ENCODE measurements around the gene WDR48. TPM values are rescaled to one million over a fixed set of nuclear protein-coding genes. Genes with fewer than 3 reads are reported as not detected.

Gene WDR48
- total RNA-seq, 1 donor from 2014 or later, result 81.0 TPM

DNA sequence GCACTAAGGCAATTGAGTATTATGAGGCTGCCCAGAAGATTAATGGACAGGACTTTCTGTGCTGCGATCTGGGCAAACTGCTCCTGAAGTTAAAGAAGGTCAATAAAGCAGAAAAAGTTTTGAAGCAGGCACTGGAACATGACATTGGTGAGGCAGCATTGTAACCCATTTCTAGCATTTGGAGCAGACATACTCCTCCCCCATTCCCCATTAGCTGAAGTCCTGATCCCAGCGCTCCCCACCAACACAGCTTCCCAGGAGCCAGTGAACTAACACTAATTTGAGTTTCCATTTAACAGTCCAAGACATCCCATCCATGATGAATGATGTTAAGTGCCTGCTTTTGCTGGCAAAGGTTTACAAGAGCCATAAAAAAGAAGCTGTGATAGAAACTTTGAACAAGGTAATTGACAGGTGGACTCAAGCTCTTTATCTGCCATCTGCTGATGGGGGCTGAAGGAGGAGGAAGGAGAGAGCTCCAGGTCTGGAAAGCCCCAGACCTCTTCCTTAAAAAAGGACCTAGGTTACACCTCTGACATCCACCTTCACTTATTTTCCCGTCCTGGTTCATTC, 79.0 kb downstream of the WDR48 start:
- no peaks in the 10 kb centered on the region for H3K9me3 ChIP-seq
- H3K27ac ChIP-seq, result no peak overlapping the region
- no peak for DNase-seq (ENCODE audit: low spot score in 2 of 2)
- H3K27me3 ChIP-seq, result no peaks in the 10 kb centered on the region
- no peak overlapping the region for H3K4me3 ChIP-seq
- TF ChIP-seq, protein P1, sequence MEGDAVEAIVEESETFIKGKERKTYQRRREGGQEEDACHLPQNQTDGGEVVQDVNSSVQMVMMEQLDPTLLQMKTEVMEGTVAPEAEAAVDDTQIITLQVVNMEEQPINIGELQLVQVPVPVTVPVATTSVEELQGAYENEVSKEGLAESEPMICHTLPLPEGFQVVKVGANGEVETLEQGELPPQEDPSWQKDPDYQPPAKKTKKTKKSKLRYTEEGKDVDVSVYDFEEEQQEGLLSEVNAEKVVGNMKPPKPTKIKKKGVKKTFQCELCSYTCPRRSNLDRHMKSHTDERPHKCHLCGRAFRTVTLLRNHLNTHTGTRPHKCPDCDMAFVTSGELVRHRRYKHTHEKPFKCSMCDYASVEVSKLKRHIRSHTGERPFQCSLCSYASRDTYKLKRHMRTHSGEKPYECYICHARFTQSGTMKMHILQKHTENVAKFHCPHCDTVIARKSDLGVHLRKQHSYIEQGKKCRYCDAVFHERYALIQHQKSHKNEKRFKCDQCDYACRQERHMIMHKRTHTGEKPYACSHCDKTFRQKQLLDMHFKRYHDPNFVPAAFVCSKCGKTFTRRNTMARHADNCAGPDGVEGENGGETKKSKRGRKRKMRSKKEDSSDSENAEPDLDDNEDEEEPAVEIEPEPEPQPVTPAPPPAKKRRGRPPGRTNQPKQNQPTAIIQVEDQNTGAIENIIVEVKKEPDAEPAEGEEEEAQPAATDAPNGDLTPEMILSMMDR (IDR thresholded peaks at IDR 0.05), result no peak
- peaks cover 0 to 5% of the 10 kb centered on the region in 2 donors for H3K4me1 ChIP-seq
- intact Hi-C loops (cut with DNase I), result loop anchor here (10.0 kb wide), 1 partner anchor 54 kb away; no protein-coding TSS in a partner anchor
- H3K36me3 ChIP-seq, result peaks cover 0 to 10% of the 10 kb centered on the region in 2 donors

DNA sequence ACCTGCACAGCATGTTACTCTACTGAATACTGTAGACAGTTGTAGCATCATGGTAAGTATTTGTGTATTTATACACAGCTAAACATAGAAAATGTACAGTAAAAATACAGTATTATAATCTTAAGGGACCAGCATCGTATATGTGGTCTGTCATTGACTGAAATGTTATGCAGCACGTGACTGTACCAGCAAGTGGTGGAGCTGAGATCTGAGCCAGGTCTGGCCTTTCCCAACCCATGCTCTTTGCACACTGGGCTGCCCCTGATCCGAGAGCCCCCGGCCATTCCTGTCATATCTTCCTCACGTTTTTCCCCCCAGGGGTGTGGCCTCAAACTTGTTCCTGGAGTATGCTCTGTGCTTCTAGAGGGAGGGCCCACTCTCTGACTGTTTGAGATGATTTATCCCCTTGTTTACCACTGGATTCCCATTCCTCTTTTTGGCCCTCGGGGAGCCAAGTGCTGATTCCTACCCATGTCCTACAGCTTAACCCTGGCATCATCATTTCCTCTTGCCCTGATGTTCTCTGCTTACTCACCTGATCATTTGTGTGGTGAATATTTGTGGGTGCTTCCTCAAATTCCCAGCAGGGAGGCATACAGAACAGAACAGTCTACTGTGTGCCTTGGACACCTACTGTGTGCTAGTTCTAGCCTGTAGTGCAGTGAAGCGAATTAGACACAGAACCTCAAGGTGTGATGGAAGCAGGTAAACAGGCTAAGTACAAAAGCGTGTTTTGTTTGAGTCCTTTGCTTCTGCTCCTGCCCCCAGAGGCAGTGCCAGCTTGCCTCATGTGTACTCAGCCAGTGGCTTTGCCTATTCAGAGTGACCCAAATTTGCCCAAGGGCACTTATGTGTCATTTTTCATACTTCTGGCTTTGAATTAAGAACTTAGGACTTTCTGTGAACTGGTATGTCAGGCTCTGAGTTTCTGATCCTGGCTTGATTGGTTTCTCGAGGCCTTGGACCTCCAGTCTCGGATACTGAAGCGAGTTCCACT, 80.6 kb downstream of the WDR48 start:
- Histone ChIP-seq H3K4me3 (no peak overlapping the region), H3K27ac (no peak overlapping the region), H3K4me1 (no peaks in the 10 kb centered on the region), H3K9me3 (no peaks in the 10 kb centered on the region), H3K27me3 (no peaks in the 10 kb centered on the region), H3K36me3 (peaks cover 4 to 15% of the 10 kb centered on the region in 2 donors)
- intact Hi-C loops (cut with DNase I), result loop anchor here (10.0 kb wide), 1 partner anchor 52 kb away; no protein-coding TSS in a partner anchor
- DNase-seq (ENCODE audit: low spot score in 2 of 2), result no peak
- TF ChIP-seq, protein P1 (IDR thresholded peaks at IDR 0.05), result no peak

DNA sequence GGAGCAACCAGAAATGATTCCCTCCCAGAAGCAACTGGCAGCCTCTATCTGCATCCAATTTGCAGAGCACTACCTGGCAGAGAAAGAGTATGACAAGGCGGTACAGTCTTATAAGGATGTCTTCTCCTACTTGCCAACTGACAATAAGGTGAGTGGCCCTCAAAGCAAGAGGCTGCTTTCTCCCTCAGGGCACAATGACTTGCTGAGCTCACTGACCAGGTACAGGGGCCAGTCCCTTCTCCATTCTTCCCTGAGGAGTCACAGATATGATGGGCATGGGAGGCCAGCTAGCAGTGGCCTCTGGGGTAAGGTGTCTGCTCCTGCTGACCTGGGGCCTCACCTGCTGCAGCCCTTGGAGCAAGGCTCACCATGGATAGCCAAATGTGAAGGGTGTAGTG, 81.3 kb downstream of the WDR48 start:
- no peak for DNase-seq (ENCODE audit: low spot score in 2 of 2)
- TF ChIP-seq, protein P1 (IDR thresholded peaks at IDR 0.05), result no peak
- Histone ChIP-seq H3K27me3 (no peaks in the 10 kb centered on the region), H3K4me3 (no peak overlapping the region), H3K4me1 (no peaks in the 10 kb centered on the region), H3K9me3 (no peaks in the 10 kb centered on the region), H3K27ac (no peak overlapping the region), H3K36me3 (peaks cover 5 to 18% of the 10 kb centered on the region in 2 donors)
- intact Hi-C loops (cut with DNase I), result loop anchor here (10.0 kb wide), 1 partner anchor 52 kb away; no protein-coding TSS in a partner anchor

DNA sequence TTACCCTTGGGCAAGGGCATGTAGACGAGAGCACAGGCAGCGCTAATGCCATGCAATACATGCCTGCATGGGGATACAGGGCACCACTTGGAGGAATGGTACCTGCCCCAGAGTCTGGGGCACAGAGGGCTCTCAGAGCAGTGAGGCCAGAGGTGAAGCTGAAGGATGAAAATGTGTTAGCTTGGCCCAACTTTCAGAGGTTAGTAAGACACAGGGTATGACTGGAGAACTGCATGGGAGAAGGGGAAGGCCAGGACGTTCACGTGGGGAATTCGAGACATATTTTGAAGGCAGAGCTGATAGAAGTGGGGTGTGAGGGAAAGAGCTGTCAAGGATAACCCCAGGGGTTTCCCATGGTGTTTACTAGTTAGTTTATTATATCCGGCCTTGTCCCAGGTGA, 82.0 kb downstream of the WDR48 start:
- Histone ChIP-seq H3K4me1 (no peaks in the 10 kb centered on the region), H3K9me3 (no peaks in the 10 kb centered on the region), H3K27me3 (no peaks in the 10 kb centered on the region), H3K27ac (no peak overlapping the region), H3K36me3 (peaks cover 5 to 18% of the 10 kb centered on the region in 2 donors), H3K4me3 (no peak overlapping the region)
- DNase-seq (ENCODE audit: low spot score in 2 of 2), result peak in 1 of 2 donors; percentile 55
- intact Hi-C loops (cut with DNase I), result loop anchor here (10.0 kb wide), 1 partner anchor 51 kb away; no protein-coding TSS in a partner anchor
- TF ChIP-seq, protein P1 (IDR thresholded peaks at IDR 0.05), result no peak

DNA sequence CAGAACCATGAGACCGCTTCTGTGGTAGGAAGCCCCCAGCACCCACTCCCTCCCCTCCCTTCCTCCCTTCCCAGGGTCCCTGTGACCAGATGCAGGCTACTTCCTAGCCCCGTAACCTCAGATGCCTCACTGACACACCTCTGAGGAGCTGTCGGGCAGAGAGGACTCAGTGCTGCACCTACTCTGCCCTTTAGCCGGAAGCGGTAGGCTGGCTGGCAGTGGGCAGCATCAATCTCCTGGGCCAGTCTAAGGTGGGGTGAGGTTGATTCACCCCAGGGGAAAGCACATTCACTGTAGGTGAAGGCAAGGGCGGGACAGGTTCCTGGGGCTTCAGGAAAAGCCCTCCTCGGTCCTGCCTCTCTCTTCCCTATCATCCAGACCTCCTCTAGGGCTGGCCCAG, 82.5 kb downstream of the WDR48 start:
- Histone ChIP-seq H3K4me3 (no peak overlapping the region), H3K4me1 (peaks cover 0 to 5% of the 10 kb centered on the region in 2 donors), H3K27me3 (no peaks in the 10 kb centered on the region), H3K27ac (no peak overlapping the region), H3K9me3 (no peaks in the 10 kb centered on the region), H3K36me3 (peaks cover 5 to 18% of the 10 kb centered on the region in 2 donors)
- DNase-seq (ENCODE audit: low spot score in 2 of 2), result peak in 1 of 2 donors; percentile 51
- intact Hi-C loops (cut with DNase I), result loop anchor here (10.0 kb wide), 1 partner anchor 50 kb away; no protein-coding TSS in a partner anchor
- TF ChIP-seq, protein P1 (IDR thresholded peaks at IDR 0.05), result no peak
